Colonic mucosa (tissue), 4 donors: Measurements from ENCODE around the gene PSMC1. TPM values are rescaled to one million over a fixed set of nuclear protein-coding genes. Genes with fewer than 3 reads are reported as not detected.

Experiments used
- DNase-seq: peaks from one replicate; pipeline ENCODE4 v3.0.0-alpha.2; 2020
- H3K27ac ChIP-seq: fragments of 200-600 bp; one replicate; pipeline ENCODE4 v1.8.0; 2021
- H3K27me3 ChIP-seq: fragments of 200-600 bp; one replicate; pipeline ENCODE4 v1.8.0; 2021
- H3K36me3 ChIP-seq: fragments of 200-600 bp; one replicate; pipeline ENCODE4 v1.8.0; 2021
- H3K4me1 ChIP-seq: fragments of 200-600 bp; one replicate; pipeline ENCODE4 v1.8.0; 2021; ENCODE audit warnings: mild to moderate bottlenecking
- H3K4me3 ChIP-seq: fragments of 200-600 bp; one replicate; pipeline ENCODE4 v1.8.0; 2021
- H3K9ac ChIP-seq, 2 donors: one replicate each; pipeline ENCODE4 v1.7.0; 2013; ENCODE audit warnings: control low read depth in 2 of 2, low read depth in 2 of 2, low read length in 2 of 2
- H3K9me3 ChIP-seq: fragments of 200-600 bp; one replicate; pipeline ENCODE4 v1.8.0; 2021
- CTCF ChIP-seq: fragments of 200-600 bp; IDR thresholded peaks from one replicate; pipeline ENCODE4 v1.8.0; 2022; ENCODE audit warnings: antibody characterized with exemption, mild to moderate bottlenecking
- intact Hi-C: fragments of 100-400 bp; cut with DNase I; formaldehyde crosslinking; loops from one replicate; pipeline ENCODE4 v1.14.1; 2022
- total RNA-seq, 2 donors: library from RNA; stranded (reverse); fragmentation: NEBNext Ultra II Directional in 1 of 2; extraction: Animal tissue kit (Norgen Biotek cat#: 25700) in 1 of 2; gene quantifications; one replicate each; pipeline ENCODE4 v1.2.1, GENCODE V29; 2021
- donor health status: healthy.
- donor health status: DM: no; HTN: no; CAD: no.
- donor health status: DM: no; HTN: no; CAD: no.

PSMC1 gene
- total RNA-seq, 2 donors from 2014 or later, result 68.3 to 92.6 TPM

- no peak overlapping the region for H3K4me3 ChIP-seq
- TF ChIP-seq CTCF, result no peak
- H3K36me3 ChIP-seq, result no peaks in the 10 kb centered on the region
- H3K9ac ChIP-seq, result peak overlapping the region in 1 of 2 donors; percentile 4
- no peaks in the 10 kb centered on the region for H3K9me3 ChIP-seq
- DNase-seq, result peak; percentile 37
- H3K27ac ChIP-seq, result peak overlapping the region; percentile 5
- intact Hi-C loops, result loop anchor here (5.0 kb wide), 2 partner anchors 94 to 399 kb away; partner anchors contain the start of gene CALM1
- H3K27me3 ChIP-seq, result no peaks in the 10 kb centered on the region
- H3K4me1 ChIP-seq, result no peaks in the 10 kb centered on the region
These were observed 47.1 kb downstream of the PSMC1 start for GRCh38 chr14:90303473-90303872.

- no peak for TF ChIP-seq CTCF
- no peak overlapping the region for H3K27ac ChIP-seq
- no peak for DNase-seq
- no peak overlapping the region for H3K4me3 ChIP-seq
- H3K27me3 ChIP-seq, result no peaks in the 10 kb centered on the region
- H3K36me3 ChIP-seq, result no peaks in the 10 kb centered on the region
- H3K4me1 ChIP-seq, result no peaks in the 10 kb centered on the region
- intact Hi-C loops, result loop anchor here (5.0 kb wide), 2 partner anchors 93 to 398 kb away; partner anchors contain the start of gene CALM1
- no peak overlapping the region for H3K9ac ChIP-seq
- H3K9me3 ChIP-seq, result no peaks in the 10 kb centered on the region
These were observed 48.1 kb downstream of the PSMC1 start for GRCh38 chr14:90304502-90304901.

GRCh38 chr14:90305176-90305601 is 48.8 kb downstream of the PSMC1 start:
- Histone ChIP-seq H3K9me3 (no peaks in the 10 kb centered on the region), H3K4me1 (no peaks in the 10 kb centered on the region), H3K9ac (no peak overlapping the region), H3K27ac (no peak overlapping the region), H3K27me3 (no peaks in the 10 kb centered on the region), H3K36me3 (no peaks in the 10 kb centered on the region), H3K4me3 (no peak overlapping the region)
- intact Hi-C loops, result no loop called here
- no peak for TF ChIP-seq CTCF
- DNase-seq, result no peak

- Histone ChIP-seq H3K27me3 (no peaks in the 10 kb centered on the region), H3K27ac (no peak overlapping the region), H3K9me3 (no peaks in the 10 kb centered on the region), H3K36me3 (no peaks in the 10 kb centered on the region), H3K4me3 (no peak overlapping the region), H3K4me1 (no peaks in the 10 kb centered on the region), H3K9ac (no peak overlapping the region)
- intact Hi-C loops, result no loop called here
- no peak for DNase-seq
- TF ChIP-seq CTCF, result no peak
These were observed 52.2 kb downstream of the PSMC1 start for GRCh38 chr14:90308561-90308960.

GRCh38 chr14:90317286-90317685 is 60.9 kb downstream of the PSMC1 start:
- no peak for DNase-seq
- H3K4me3 ChIP-seq, result no peak overlapping the region
- intact Hi-C loops, result no loop called here
- no peak for TF ChIP-seq CTCF
- peaks cover 5% of the 10 kb centered on the region for H3K36me3 ChIP-seq
- no peak overlapping the region for H3K27ac ChIP-seq
- H3K9ac ChIP-seq, result no peak overlapping the region
- H3K27me3 ChIP-seq, result no peaks in the 10 kb centered on the region
- no peaks in the 10 kb centered on the region for H3K4me1 ChIP-seq
- H3K9me3 ChIP-seq, result no peaks in the 10 kb centered on the region
